ENCODE results near the gene ANKRD39. TPM values are rescaled to one million over a fixed set of nuclear protein-coding genes. Genes with fewer than 3 reads are reported as not detected.

Gene ANKRD39
- total and polyA plus RNA-seq, 7 donors = 11.4 to 34.1 (median 14.8) TPM

- H3K36me3 ChIP-seq = no peaks in the 10 kb centered on the region
- H3K9me3 ChIP-seq = no peaks in the 10 kb centered on the region
- DNase-seq = no peak
- H3K27ac ChIP-seq = peak overlapping the region; percentile 21 to 77 (median 76)
- intact Hi-C loops (cut with DNase I) = no loop called here
- WGBS, 2 donors = 34 to 64% methylated on average over 18 of the region's 18 CpGs
- H3K4me1 ChIP-seq = peaks cover 0 to 61% (median 53%) of the 10 kb centered on the region in 4 donors
- H3K4me3 ChIP-seq = no peak overlapping the region
- H3K27me3 ChIP-seq = no peaks in the 10 kb centered on the region
- TF ChIP-seq CTCF (IDR thresholded peaks at IDR 0.05) (no peak), EP300 (IDR thresholded peaks at IDR 0.05) (no peak), POLR2A (IDR thresholded peaks at IDR 0.05) (no peak), POLR2AphosphoS5 (IDR thresholded peaks at IDR 0.05) (no peak)
Observed at GRCh38 chr2:96895746-96896651, 38.2 kb upstream of the ANKRD39 start.

GRCh38 chr2:96895032-96895745 is 37.4 kb upstream of the ANKRD39 start:
- Histone ChIP-seq H3K27ac (peak overlapping the region; percentile 21 to 77 (median 76)), H3K9me3 (no peaks in the 10 kb centered on the region), H3K27me3 (no peaks in the 10 kb centered on the region), H3K4me1 (peaks cover 0 to 69% (median 61%) of the 10 kb centered on the region in 4 donors), H3K4me3 (no peak overlapping the region), H3K36me3 (no peaks in the 10 kb centered on the region)
- WGBS, 2 donors = 48 to 77% methylated on average over 10 of the region's 10 CpGs
- TF ChIP-seq POLR2A (IDR thresholded peaks at IDR 0.05) (no peak), POLR2AphosphoS5 (IDR thresholded peaks at IDR 0.05) (no peak), EP300 (IDR thresholded peaks at IDR 0.05) (no peak), CTCF (IDR thresholded peaks at IDR 0.05) (no peak)
- intact Hi-C loops (cut with DNase I) = no loop called here
- DNase-seq = no peak

GRCh38 chr2:96894151-96894531 is 36.3 kb upstream of the ANKRD39 start:
- Histone ChIP-seq H3K9me3 (no peaks in the 10 kb centered on the region), H3K36me3 (no peaks in the 10 kb centered on the region), H3K4me1 (peaks cover 0 to 73% (median 62%) of the 10 kb centered on the region in 4 donors), H3K27me3 (no peaks in the 10 kb centered on the region), H3K27ac (peak overlapping the region in 3 of 4 donors; percentile 87 to 91 (median 89)), H3K4me3 (no peak overlapping the region)
- intact Hi-C loops (cut with DNase I) = no loop called here
- no peak for DNase-seq
- WGBS, 2 donors = 87 to 92% methylated on average over 3 of the region's 3 CpGs
- TF ChIP-seq CTCF (IDR thresholded peaks at IDR 0.05) (no peak), EP300 (IDR thresholded peaks at IDR 0.05) (no peak), POLR2AphosphoS5 (IDR thresholded peaks at IDR 0.05) (no peak), POLR2A (IDR thresholded peaks at IDR 0.05) (no peak)

- H3K27me3 ChIP-seq = no peaks in the 10 kb centered on the region
- WGBS, 2 donors = 83 to 96% methylated on average over 16 of the region's 16 CpGs
- H3K4me3 ChIP-seq = no peak overlapping the region
- H3K27ac ChIP-seq = peak overlapping the region in 3 of 4 donors; percentile 87 to 91 (median 89)
- intact Hi-C loops (cut with DNase I) = no loop called here
- no peaks in the 10 kb centered on the region for H3K9me3 ChIP-seq
- TF ChIP-seq POLR2AphosphoS5 (IDR thresholded peaks at IDR 0.05) = no peak
- no peak for TF ChIP-seq CTCF (IDR thresholded peaks at IDR 0.05)
- no peak for TF ChIP-seq EP300 (IDR thresholded peaks at IDR 0.05)
- TF ChIP-seq POLR2A (IDR thresholded peaks at IDR 0.05) = no peak
- H3K4me1 ChIP-seq = peaks cover 0 to 73% (median 62%) of the 10 kb centered on the region in 4 donors
- no peak for DNase-seq
- no peaks in the 10 kb centered on the region for H3K36me3 ChIP-seq
Observed at GRCh38 chr2:96893289-96894150, 35.7 kb upstream of the ANKRD39 start.
